ENCODE results near the gene WBP2.
A peak's percentile ranks its signal among the peaks of the same experiment; 100 is the strongest.
"Not testable (repeated sequence)": the region's sequence is repeated elsewhere in the genome, so short reads cannot be mapped to it uniquely, and the experiment has no call there.

Gene WBP2

GRCh38 chr17:75812096-75813013 is 42.8 kb downstream of the WBP2 start:
- DNase-seq (ENCODE audit: insufficient read length, low spot score) (no peak), FAIRE-seq (no peak)
- TF ChIP-seq SPI1 (IDR thresholded peaks at IDR 0.05; ENCODE audit: low read depth, low read length) (no peak), POU2F2 (IDR thresholded peaks at IDR 0.05; ENCODE audit: low read depth, low read length) (no peak), POLR2AphosphoS5 (IDR thresholded peaks at IDR 0.05; ENCODE audit: low read depth, low read length) (no peak), POLR2A (IDR thresholded peaks at IDR 0.05; ENCODE audit: low read depth, low read length) (no peak), PAX5 (IDR thresholded peaks at IDR 0.05; ENCODE audit: insufficient read depth, low read length, severe bottlenecking) (no peak), TAF1 (IDR thresholded peaks at IDR 0.05; ENCODE audit: low read depth, low read length) (no peak)

GRCh38 chr17:75811174-75811573 is 44.0 kb downstream of the WBP2 start:
- DNase-seq (ENCODE audit: insufficient read length, low spot score) (no peak), FAIRE-seq (no peak)
- TF ChIP-seq POLR2AphosphoS5 (IDR thresholded peaks at IDR 0.05; ENCODE audit: low read depth, low read length) (no peak), POU2F2 (IDR thresholded peaks at IDR 0.05; ENCODE audit: low read depth, low read length) (no peak), POLR2A (IDR thresholded peaks at IDR 0.05; ENCODE audit: low read depth, low read length) (no peak), TAF1 (IDR thresholded peaks at IDR 0.05; ENCODE audit: low read depth, low read length) (no peak), SPI1 (IDR thresholded peaks at IDR 0.05; ENCODE audit: low read depth, low read length) (no peak), PAX5 (IDR thresholded peaks at IDR 0.05; ENCODE audit: insufficient read depth, low read length, severe bottlenecking) (no peak)

- not testable (repeated sequence) for DNase-seq (ENCODE audit: insufficient read length, low spot score); FAIRE-seq
Observed at GRCh38 chr17:75810756-75811155, 44.4 kb downstream of the WBP2 start.

- DNase-seq (ENCODE audit: insufficient read length, low spot score) (no peak), FAIRE-seq (no peak)
- TF ChIP-seq TAF1 (IDR thresholded peaks at IDR 0.05; ENCODE audit: low read depth, low read length) (no peak), POLR2AphosphoS5 (IDR thresholded peaks at IDR 0.05; ENCODE audit: low read depth, low read length) (no peak), POLR2A (IDR thresholded peaks at IDR 0.05; ENCODE audit: low read depth, low read length) (no peak), POU2F2 (IDR thresholded peaks at IDR 0.05; ENCODE audit: low read depth, low read length) (no peak), PAX5 (IDR thresholded peaks at IDR 0.05; ENCODE audit: insufficient read depth, low read length, severe bottlenecking) (no peak), SPI1 (IDR thresholded peaks at IDR 0.05; ENCODE audit: low read depth, low read length) (no peak)
Observed at GRCh38 chr17:75810216-75810615, 44.9 kb downstream of the WBP2 start.

- FAIRE-seq (no peak), DNase-seq (ENCODE audit: insufficient read length, low spot score) (no peak)
- TF ChIP-seq POLR2AphosphoS5 (IDR thresholded peaks at IDR 0.05; ENCODE audit: low read depth, low read length) = no peak
- no peak for TF ChIP-seq POLR2A (IDR thresholded peaks at IDR 0.05; ENCODE audit: low read depth, low read length)
- no peak for TF ChIP-seq TAF1 (IDR thresholded peaks at IDR 0.05; ENCODE audit: low read depth, low read length)
- no peak for TF ChIP-seq SPI1 (IDR thresholded peaks at IDR 0.05; ENCODE audit: low read depth, low read length)
- TF ChIP-seq PAX5 (IDR thresholded peaks at IDR 0.05; ENCODE audit: insufficient read depth, low read length, severe bottlenecking) = no peak
- TF ChIP-seq POU2F2 (IDR thresholded peaks at IDR 0.05; ENCODE audit: low read depth, low read length) = no peak
Observed at GRCh38 chr17:75809631-75810111, 45.5 kb downstream of the WBP2 start.

GRCh38 chr17:75808905-75809621 is 46.1 kb downstream of the WBP2 start:
- peak; percentile 74 for FAIRE-seq
- TF ChIP-seq POU2F2 (IDR thresholded peaks at IDR 0.05; ENCODE audit: low read depth, low read length) = no peak
- no peak for TF ChIP-seq POLR2AphosphoS5 (IDR thresholded peaks at IDR 0.05; ENCODE audit: low read depth, low read length)
- no peak for TF ChIP-seq POLR2A (IDR thresholded peaks at IDR 0.05; ENCODE audit: low read depth, low read length)
- no peak for TF ChIP-seq TAF1 (IDR thresholded peaks at IDR 0.05; ENCODE audit: low read depth, low read length)
- no peak for TF ChIP-seq PAX5 (IDR thresholded peaks at IDR 0.05; ENCODE audit: insufficient read depth, low read length, severe bottlenecking)
- no peak for TF ChIP-seq SPI1 (IDR thresholded peaks at IDR 0.05; ENCODE audit: low read depth, low read length)
- DNase-seq (ENCODE audit: insufficient read length, low spot score) = peak; percentile 30

GRCh38 chr17:75808549-75808904 is 46.6 kb downstream of the WBP2 start:
- DNase-seq (ENCODE audit: insufficient read length, low spot score) (no peak), FAIRE-seq (no peak)
- TF ChIP-seq TAF1 (IDR thresholded peaks at IDR 0.05; ENCODE audit: low read depth, low read length) (no peak), SPI1 (IDR thresholded peaks at IDR 0.05; ENCODE audit: low read depth, low read length) (no peak), POLR2A (IDR thresholded peaks at IDR 0.05; ENCODE audit: low read depth, low read length) (no peak), POU2F2 (IDR thresholded peaks at IDR 0.05; ENCODE audit: low read depth, low read length) (no peak), POLR2AphosphoS5 (IDR thresholded peaks at IDR 0.05; ENCODE audit: low read depth, low read length) (no peak), PAX5 (IDR thresholded peaks at IDR 0.05; ENCODE audit: insufficient read depth, low read length, severe bottlenecking) (no peak)

GRCh38 chr17:75807861-75808260 is 47.3 kb downstream of the WBP2 start:
- DNase-seq (ENCODE audit: insufficient read length, low spot score) = no peak
- no peak for FAIRE-seq
- TF ChIP-seq TAF1 (IDR thresholded peaks at IDR 0.05; ENCODE audit: low read depth, low read length) (no peak), POLR2AphosphoS5 (IDR thresholded peaks at IDR 0.05; ENCODE audit: low read depth, low read length) (no peak), POLR2A (IDR thresholded peaks at IDR 0.05; ENCODE audit: low read depth, low read length) (no peak)

- DNase-seq (ENCODE audit: insufficient read length, low spot score) = no peak
- TF ChIP-seq TAF1 (IDR thresholded peaks at IDR 0.05; ENCODE audit: low read depth, low read length) = no peak
- no peak for TF ChIP-seq SPI1 (IDR thresholded peaks at IDR 0.05; ENCODE audit: low read depth, low read length)
- no peak for TF ChIP-seq POU2F2 (IDR thresholded peaks at IDR 0.05; ENCODE audit: low read depth, low read length)
- TF ChIP-seq PAX5 (IDR thresholded peaks at IDR 0.05; ENCODE audit: insufficient read depth, low read length, severe bottlenecking) = no peak
- TF ChIP-seq POLR2AphosphoS5 (IDR thresholded peaks at IDR 0.05; ENCODE audit: low read depth, low read length) = no peak
- no peak for TF ChIP-seq POLR2A (IDR thresholded peaks at IDR 0.05; ENCODE audit: low read depth, low read length)
- FAIRE-seq = no peak
Observed at GRCh38 chr17:75806822-75807500, 48.2 kb downstream of the WBP2 start.

Measured in GM12891 (cell line).